Sigmoid colon (tissue), 4 donors: ENCODE measurements around the gene PDE6A.

Experiments used
- EP300 ChIP-seq, 4 donors: sonication (generic); formaldehyde crosslinking; IDR thresholded peaks; one replicate each; pipeline ENCODE4 v1.6.1; 2017; ENCODE audit warnings: antibody characterized with exemption in 4 of 4
- POLR2A ChIP-seq, 2 donors: fragments of 450-650 bp; IDR thresholded peaks; one replicate each; pipeline ENCODE4 v1.6.1; 2016; ENCODE audit warnings: antibody characterized with exemption in 2 of 2, mild to moderate bottlenecking in 2 of 2, moderate library complexity in 2 of 2
- TF ChIP-seq, protein P1 (sequence below), 4 experiments: fragments of 450-650 bp in 3 of 4; fragments of 200-600 bp in 1 of 4; IDR thresholded peaks; one replicate each; pipeline ENCODE4 v1.5.1; 2016 to 2019; ENCODE audit warnings: antibody characterized with exemption in 4 of 4, mild to moderate bottlenecking in 3 of 4, moderate library complexity in 2 of 4

DNA sequence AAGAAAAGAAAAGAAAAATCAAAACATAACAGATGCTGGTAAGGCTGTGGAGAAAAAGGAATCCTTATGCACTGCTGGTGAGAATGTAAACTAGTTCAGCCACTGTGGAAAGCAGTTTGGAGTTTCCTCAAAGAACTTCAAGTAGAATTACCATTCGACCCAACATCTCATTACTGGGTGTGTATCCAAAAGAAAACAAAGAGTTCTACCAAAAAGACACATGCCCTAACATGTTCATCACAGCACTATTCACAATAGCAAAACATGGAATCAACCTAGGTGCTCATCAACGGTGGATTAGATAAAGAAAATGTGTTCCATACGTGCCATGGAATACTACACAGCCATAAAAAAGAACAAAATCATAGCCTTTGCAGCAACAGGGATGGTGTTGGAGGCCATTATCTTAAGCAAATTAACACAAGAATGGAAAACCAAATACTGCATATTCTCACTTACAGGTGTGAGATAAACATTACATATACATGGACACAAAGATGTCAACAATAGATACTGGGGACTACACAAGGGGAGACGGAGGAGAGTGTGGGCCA is 63.4 kb downstream of the PDE6A start:
- TF ChIP-seq, protein P1, sequence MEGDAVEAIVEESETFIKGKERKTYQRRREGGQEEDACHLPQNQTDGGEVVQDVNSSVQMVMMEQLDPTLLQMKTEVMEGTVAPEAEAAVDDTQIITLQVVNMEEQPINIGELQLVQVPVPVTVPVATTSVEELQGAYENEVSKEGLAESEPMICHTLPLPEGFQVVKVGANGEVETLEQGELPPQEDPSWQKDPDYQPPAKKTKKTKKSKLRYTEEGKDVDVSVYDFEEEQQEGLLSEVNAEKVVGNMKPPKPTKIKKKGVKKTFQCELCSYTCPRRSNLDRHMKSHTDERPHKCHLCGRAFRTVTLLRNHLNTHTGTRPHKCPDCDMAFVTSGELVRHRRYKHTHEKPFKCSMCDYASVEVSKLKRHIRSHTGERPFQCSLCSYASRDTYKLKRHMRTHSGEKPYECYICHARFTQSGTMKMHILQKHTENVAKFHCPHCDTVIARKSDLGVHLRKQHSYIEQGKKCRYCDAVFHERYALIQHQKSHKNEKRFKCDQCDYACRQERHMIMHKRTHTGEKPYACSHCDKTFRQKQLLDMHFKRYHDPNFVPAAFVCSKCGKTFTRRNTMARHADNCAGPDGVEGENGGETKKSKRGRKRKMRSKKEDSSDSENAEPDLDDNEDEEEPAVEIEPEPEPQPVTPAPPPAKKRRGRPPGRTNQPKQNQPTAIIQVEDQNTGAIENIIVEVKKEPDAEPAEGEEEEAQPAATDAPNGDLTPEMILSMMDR (IDR thresholded peaks at IDR 0.05): no peak
- TF ChIP-seq EP300 (IDR thresholded peaks at IDR 0.05) (no peak), POLR2A (IDR thresholded peaks at IDR 0.05) (no peak)
